HEK293T (cell line): ENCODE data around the gene TADA3.

Source experiments
- CTCF ChIA-PET: fragments of 350-600 bp; formaldehyde crosslinking; extraction: SDS; loops from one replicate; lab custom pipeline; 2021; ENCODE audit warnings: antibody characterized with exemption, inconsistent platforms; lab: Yijun Ruan, JAX
- POLR2A ChIA-PET: fragments of 350-600 bp; formaldehyde crosslinking; extraction: SDS; loops from one replicate; lab custom pipeline; 2020; ENCODE audit warnings: antibody characterized with exemption, inconsistent platforms; lab: Yijun Ruan, JAX
- DNase-seq: peaks from one replicate; pipeline ENCODE4 v3.0.0; 2012; ENCODE audit warnings: mixed read lengths; ENCODE audit errors: extremely low spot score
- ARNT ChIP-seq: fragments of 450-650 bp; IDR thresholded peaks from 2 replicates; pipeline ENCODE4 v1.6.1; 2017; ENCODE audit warnings: mild to moderate bottlenecking
- BHLHE40 ChIP-seq: fragments of 450-650 bp; IDR thresholded peaks from 2 replicates; pipeline ENCODE4 v1.6.1; 2016; ENCODE audit warnings: mild to moderate bottlenecking, moderate library complexity, borderline replicate concordance
- CTBP1 ChIP-seq: fragments of 450-650 bp; IDR thresholded peaks from 2 replicates; pipeline ENCODE4 v1.6.1; 2016; ENCODE audit warnings: borderline replicate concordance
- ELF4 ChIP-seq: fragments of 450-650 bp; IDR thresholded peaks from 2 replicates; pipeline ENCODE4 v1.6.1; 2017; ENCODE audit warnings: antibody characterized with exemption
- FOXA1 ChIP-seq: fragments of 450-650 bp; IDR thresholded peaks from 2 replicates; pipeline ENCODE4 v1.6.1; 2016; ENCODE audit warnings: mild to moderate bottlenecking
- FOXK2 ChIP-seq: fragments of 450-650 bp; IDR thresholded peaks from 2 replicates; pipeline ENCODE4 v1.6.1; 2016; ENCODE audit warnings: mild to moderate bottlenecking
- FOXM1 ChIP-seq: fragments of 450-650 bp; IDR thresholded peaks from 2 replicates; pipeline ENCODE4 v1.6.1; 2017; ENCODE audit warnings: mild to moderate bottlenecking, borderline replicate concordance
- HDGF ChIP-seq: fragments of 450-650 bp; IDR thresholded peaks from 2 replicates; pipeline ENCODE4 v1.6.1; 2017; ENCODE audit warnings: antibody characterized with exemption, borderline replicate concordance
- L3MBTL2 ChIP-seq: fragments of 450-650 bp; conservative IDR thresholded peaks from 2 replicates; pipeline ENCODE4 v1.6.1; 2016; ENCODE audit warnings: mild to moderate bottlenecking
- LEF1 ChIP-seq: fragments of 450-650 bp; IDR thresholded peaks from 2 replicates; pipeline ENCODE4 v1.6.1; 2017; ENCODE audit warnings: mild to moderate bottlenecking, borderline replicate concordance
- NFRKB ChIP-seq: fragments of 450-650 bp; IDR thresholded peaks from 2 replicates; pipeline ENCODE4 v1.6.1; 2016; ENCODE audit warnings: mild to moderate bottlenecking, moderate library complexity
- PKNOX1 ChIP-seq: fragments of 450-650 bp; IDR thresholded peaks from 2 replicates; pipeline ENCODE4 v1.6.1; 2016
- SP1 ChIP-seq: fragments of 450-650 bp; IDR thresholded peaks from 2 replicates; pipeline ENCODE4 v1.6.1; 2017
- SUZ12 ChIP-seq: fragments of 450-650 bp; IDR thresholded peaks from 2 replicates; pipeline ENCODE4 v1.6.1; 2016; ENCODE audit warnings: mild to moderate bottlenecking
- TARDBP ChIP-seq: fragments of 450-650 bp; IDR thresholded peaks from 2 replicates; pipeline ENCODE4 v1.6.1; 2016
- ZNF384 ChIP-seq: fragments of 450-650 bp; IDR thresholded peaks from 2 replicates; pipeline ENCODE4 v1.6.1; 2016

TADA3 gene

DNA sequence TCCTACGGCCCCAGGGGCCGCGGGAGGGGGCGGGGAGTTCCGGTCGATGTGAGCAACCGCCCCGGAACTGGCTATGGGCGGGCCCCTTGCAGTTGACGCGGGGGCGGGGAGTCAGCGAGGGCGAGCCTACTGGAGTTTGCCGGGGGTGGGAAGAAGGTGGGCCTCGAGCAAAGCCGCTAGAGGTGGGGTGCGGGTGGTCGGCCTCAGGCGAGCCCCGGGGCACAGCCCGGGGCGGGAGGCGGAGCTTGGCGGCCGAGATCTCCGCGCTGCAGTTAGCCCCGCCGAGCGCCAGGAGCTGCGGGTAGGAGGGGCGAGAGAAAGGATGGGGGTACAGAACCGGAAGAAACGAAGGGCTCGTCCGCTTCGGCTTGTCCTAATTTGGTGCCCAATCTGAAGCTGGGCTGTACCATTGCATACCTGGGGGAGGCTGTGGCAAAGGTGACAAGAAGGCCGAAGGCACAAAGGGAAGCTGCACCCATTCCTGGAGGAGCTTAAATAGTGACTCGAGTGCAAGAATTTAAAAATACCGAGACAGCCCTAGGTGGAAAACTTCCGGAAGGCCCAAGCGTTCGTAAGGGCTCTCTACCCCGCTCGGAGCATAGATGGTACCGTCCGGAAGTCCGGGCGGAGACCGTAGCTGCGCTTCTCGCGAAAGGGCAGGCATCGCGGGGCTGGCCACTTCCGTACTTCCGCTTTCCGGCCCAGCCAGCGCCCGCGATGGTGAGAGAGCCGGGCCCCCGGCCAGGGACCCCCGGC, at the start of gene TADA3, which contains the start of gene ARPC4:
Gene TADA3, minus strand, starts transcription at position 69 of the 756 bp plus-strand sequence. CDS start 1,007 bp downstream, outside the sequence.
Gene ARPC4, plus strand, starts transcription at position 678 of the 756 bp plus-strand sequence. Its CDS starts 40 bp downstream, at position 718.
- POLR2A ChIA-PET = interaction anchor here (0.6 to 1.4 kb wide), 17 partner anchors 9 to 289 kb away, joined by 3 to 14 read pairs (median 4); partner anchors contain the start of genes CAMK1, CRELD1, FANCD2 and OGG1
- TF ChIP-seq ARNT = no peak
- TF ChIP-seq ELF4 = peak; percentile 96
- peak; percentile 95 for TF ChIP-seq BHLHE40
- peak; percentile 96 for DNase-seq
- CTCF ChIA-PET = interaction anchor here (0.7 kb wide), 1 partner anchor 292 kb away, joined by 4 read pairs; no protein-coding TSS in a partner anchor

GRCh38 chr3:9841015-9841414, 48.7 kb upstream of the TADA3 start:
- ChIA-PET CTCF (interaction anchor here (1.0 kb wide), 1 partner anchor 9 kb away, joined by 3 read pairs; no protein-coding TSS in a partner anchor), POLR2A (interaction anchor here (0.9 to 1.5 kb wide), 3 partner anchors 9 to 109 kb away, joined by 3 to 4 read pairs (median 3); partner anchors contain the start of gene CAMK1)
- TF ChIP-seq ARNT (no peak), CTBP1 (no peak), ELF4 (no peak), FOXA1 (no peak), PKNOX1 (no peak), TARDBP (no peak), SP1 (no peak), HDGF (no peak)
- no peak for DNase-seq

- no peak for TF ChIP-seq FOXK2
- TF ChIP-seq L3MBTL2 = no peak
- no peak for TF ChIP-seq SUZ12
- TF ChIP-seq ARNT = no peak
- TF ChIP-seq ELF4 = no peak
- TF ChIP-seq TARDBP = no peak
- TF ChIP-seq FOXA1 = no peak
- TF ChIP-seq CTBP1 = no peak
- ChIA-PET CTCF (interaction anchor here (0.7 to 1.1 kb wide), 3 partner anchors 16 to 530 kb away, joined by 3 to 4 read pairs (median 3); no protein-coding TSS in a partner anchor), POLR2A (no interaction called here)
- no peak for DNase-seq
Measured at GRCh38 chr3:9838856-9839255, 46.6 kb upstream of the TADA3 start.

DNA sequence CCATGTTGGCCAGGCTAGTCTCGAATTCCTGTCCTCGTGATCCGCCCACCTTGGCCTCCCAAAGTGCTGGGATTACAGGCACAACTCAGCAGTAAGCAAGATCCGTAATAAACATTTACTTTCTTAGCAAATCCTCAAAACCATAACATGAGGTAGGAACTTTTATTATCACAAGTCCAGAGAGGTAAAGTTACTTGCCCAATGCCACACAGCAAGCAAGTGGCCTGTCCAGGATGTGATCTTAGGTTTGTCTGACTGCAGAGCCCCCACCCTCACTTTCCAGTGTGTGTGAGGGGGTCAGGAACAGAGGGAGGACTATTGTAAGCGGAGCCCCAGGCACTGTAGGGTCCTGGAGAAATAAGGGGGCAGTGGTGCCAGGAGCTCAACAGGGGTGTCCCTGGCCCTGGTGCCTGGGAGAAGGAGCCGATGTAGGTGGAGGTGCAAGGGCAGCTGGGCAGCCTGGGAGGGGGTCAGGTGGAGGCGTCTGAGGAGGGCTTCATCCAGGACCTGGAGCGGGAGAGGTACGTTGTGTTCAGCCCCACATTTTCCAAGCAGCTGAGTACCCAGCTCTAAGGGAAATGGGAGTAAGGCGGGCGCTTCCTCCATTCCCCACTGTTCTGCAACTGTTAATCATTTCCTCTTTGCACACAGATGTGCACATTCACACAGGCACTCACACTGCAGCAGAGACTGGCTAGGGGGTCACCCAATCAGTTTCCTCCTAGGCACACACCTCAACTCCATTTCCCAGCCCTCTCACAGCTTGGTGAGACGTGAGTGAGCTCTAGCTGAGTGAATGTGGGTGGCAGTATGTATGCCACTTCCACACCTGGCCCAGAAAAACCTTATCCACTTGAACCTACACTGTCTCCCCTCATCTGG, 45.7 kb upstream of the TADA3 start:
- TF ChIP-seq L3MBTL2 = no peak
- TF ChIP-seq FOXA1 = no peak
- TF ChIP-seq TARDBP = no peak
- no peak for TF ChIP-seq NFRKB
- no peak for TF ChIP-seq SP1
- TF ChIP-seq LEF1 = no peak
- CTCF ChIA-PET = interaction anchor here (1.1 kb wide), 1 partner anchor 529 kb away, joined by 3 read pairs; no protein-coding TSS in a partner anchor
- POLR2A ChIA-PET = interaction anchor here (1.1 kb wide), 1 partner anchor 11 kb away, joined by 3 read pairs; no protein-coding TSS in a partner anchor
- DNase-seq = no peak

DNA sequence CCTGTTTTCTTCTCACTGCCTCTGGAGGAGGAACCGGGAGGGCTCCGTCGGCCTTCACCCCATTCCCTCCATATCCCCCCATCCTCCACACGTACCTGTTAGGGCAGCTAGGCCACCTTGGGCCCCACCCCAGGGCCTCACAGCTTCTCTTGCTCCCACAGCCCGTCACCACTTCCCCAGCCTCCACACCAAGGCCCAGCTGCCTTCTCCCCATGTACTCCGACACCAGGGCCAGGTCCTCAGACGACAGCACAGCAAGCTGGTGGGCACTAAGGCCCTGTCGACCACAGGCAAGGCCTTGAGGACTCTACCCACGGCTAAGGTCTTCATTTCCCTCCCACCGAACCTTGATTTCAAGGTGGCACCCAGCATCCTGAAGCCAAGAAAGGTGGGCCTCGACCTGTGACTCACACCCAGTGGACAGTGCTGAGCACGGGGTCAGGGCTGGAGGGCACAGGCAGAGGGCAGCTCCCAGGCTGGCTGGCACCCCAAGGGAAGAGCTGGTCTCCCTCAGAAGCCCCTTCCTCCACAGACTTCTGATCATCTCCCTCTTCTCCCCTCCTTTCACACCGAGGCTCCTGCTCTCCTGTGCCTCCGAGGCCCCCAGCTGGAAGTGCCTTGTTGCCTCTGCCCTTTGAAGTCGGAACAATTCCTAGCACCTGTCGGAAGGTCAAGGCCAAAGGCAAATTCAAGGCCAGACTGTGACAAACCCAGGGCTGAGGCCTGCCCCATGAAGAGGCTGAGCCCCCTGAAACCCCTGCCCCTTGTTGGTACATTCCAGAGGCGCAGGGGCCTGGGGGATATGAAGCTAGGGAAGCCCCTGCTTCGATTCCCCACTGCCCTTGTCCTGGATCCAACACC, 42.5 kb upstream of the TADA3 start:
- TF ChIP-seq TARDBP (no peak), SP1 (no peak), FOXK2 (no peak), BHLHE40 (no peak), PKNOX1 (no peak), CTBP1 (no peak), L3MBTL2 (no peak), LEF1 (no peak), FOXM1 (no peak), ARNT (no peak), FOXA1 (no peak), ZNF384 (no peak), HDGF (no peak), ELF4 (no peak), NFRKB (no peak), SUZ12 (no peak)
- CTCF ChIA-PET = no interaction called here
- DNase-seq = no peak
- POLR2A ChIA-PET = no interaction called here

DNA sequence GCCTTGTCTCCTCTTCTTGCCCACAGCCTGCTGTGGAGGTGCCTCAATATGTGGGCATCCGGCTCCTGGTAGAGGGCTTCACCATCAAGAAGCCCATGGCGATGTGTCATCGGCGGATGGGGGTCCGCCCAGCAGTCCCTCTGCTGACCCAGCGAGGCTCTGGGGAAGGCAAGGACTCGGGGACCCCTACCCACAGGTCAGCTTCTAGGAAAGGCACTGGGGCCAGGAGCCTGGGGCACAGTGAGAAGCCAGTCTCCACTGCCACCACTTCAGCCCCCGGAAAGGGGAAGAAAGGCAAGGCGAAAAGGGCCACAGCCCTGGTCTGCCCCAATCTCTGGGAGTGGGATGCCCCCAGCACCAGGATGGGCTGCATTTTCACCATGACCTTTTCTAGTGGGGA, 40.8 kb upstream of the TADA3 start:
- DNase-seq = no peak
- ChIA-PET CTCF (no interaction called here), POLR2A (interaction anchor here (1.4 kb wide), 1 partner anchor 113 kb away, joined by 5 read pairs; no protein-coding TSS in a partner anchor)
- TF ChIP-seq BHLHE40 = no peak
- TF ChIP-seq FOXM1 = no peak
